GM12875 (cell line): ENCODE results near the gene ATXN10.

ENCODE experiments used
- H3K4me3 ChIP-seq: one replicate; pipeline ENCODE4 v1.5.1; 2011; ENCODE audit warnings: low read depth, low read length, control low read depth
- TF ChIP-seq, protein P1 (sequence below): IDR thresholded peaks from 2 replicates; pipeline ENCODE4 v1.5.1; 2011; ENCODE audit warnings: low read depth, mild to moderate bottlenecking, control low read depth, inconsistent platforms, low read length, moderate library complexity, borderline replicate concordance; ENCODE audit not compliant: insufficient read depth

The ATXN10 gene

DNA sequence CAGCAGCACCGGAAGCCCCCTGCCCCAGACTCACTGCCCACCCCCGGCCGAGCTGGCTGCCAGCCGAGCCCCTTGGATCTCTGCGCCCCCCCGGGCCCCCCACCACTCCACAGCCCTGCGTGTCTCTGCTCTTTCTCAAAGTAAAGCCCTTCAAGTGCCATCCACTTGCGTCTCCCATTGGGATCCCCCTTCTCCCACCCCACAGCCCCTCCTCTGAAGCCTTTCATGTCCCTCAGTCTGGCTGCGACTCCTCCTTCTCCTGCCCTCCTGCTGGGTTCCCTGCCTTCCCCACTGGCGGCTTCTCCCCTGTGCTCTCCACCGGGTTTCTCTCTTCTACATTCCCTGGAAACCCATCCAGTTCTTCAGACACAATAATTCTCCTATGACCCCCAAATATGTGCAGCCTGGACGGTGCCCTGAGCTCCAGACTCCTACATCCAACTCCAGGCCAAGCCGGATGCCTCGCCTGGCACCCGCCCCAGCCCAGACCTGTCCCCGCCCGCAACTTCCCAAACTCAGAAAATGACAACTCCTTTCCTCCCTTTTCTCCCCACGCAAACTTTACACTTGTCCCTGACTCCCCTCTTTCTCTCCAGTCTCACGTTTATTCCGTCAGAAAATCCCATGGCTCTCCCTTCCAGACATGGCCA lies 196.4 kb downstream of the ATXN10 start:
- TF ChIP-seq, protein P1, sequence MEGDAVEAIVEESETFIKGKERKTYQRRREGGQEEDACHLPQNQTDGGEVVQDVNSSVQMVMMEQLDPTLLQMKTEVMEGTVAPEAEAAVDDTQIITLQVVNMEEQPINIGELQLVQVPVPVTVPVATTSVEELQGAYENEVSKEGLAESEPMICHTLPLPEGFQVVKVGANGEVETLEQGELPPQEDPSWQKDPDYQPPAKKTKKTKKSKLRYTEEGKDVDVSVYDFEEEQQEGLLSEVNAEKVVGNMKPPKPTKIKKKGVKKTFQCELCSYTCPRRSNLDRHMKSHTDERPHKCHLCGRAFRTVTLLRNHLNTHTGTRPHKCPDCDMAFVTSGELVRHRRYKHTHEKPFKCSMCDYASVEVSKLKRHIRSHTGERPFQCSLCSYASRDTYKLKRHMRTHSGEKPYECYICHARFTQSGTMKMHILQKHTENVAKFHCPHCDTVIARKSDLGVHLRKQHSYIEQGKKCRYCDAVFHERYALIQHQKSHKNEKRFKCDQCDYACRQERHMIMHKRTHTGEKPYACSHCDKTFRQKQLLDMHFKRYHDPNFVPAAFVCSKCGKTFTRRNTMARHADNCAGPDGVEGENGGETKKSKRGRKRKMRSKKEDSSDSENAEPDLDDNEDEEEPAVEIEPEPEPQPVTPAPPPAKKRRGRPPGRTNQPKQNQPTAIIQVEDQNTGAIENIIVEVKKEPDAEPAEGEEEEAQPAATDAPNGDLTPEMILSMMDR, result no peak

DNA sequence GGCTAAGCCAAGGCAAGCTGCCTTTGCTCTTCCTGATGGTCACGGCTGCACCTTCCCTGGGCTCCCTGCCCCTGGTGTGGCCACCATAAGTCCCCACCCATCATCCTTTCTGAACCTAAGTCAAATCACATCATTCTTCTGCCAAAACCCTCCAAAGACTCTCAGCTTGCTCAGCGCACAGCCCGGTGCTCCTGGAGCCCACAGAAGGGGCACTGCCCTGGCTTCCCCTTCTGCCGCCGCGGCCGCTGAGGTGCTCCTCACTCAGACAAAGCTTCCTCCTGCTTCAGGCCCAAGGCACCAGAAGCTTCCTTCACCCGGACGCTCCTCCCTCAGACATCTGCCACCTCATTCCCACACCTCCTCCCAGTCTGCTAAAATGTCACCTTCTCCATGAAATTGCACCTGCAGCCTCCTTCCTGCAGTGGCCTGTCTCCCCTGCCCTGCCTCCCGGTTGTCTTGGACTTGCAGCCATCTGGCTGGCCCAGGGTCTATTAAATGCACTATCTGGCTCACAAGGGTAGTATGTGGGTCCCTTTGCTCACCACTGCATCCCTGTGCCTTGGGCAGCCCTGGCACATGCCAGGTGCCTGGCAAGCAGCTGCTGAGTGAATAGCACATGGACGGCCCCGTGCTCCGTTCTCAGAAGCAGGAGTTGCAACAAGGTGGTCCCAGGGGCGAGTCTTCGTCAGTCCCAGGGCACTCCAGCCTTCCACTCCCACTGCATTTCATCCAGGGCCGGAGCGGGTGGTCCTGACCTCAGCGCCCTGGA lies 197.1 kb downstream of the ATXN10 start:
- H3K4me3 ChIP-seq, result no peak overlapping the region
- TF ChIP-seq, protein P1, result no peak

More for the DNA sequence above, 196.4 kb downstream of the ATXN10 start:
- H3K4me3 ChIP-seq, result no peak overlapping the region

DNA sequence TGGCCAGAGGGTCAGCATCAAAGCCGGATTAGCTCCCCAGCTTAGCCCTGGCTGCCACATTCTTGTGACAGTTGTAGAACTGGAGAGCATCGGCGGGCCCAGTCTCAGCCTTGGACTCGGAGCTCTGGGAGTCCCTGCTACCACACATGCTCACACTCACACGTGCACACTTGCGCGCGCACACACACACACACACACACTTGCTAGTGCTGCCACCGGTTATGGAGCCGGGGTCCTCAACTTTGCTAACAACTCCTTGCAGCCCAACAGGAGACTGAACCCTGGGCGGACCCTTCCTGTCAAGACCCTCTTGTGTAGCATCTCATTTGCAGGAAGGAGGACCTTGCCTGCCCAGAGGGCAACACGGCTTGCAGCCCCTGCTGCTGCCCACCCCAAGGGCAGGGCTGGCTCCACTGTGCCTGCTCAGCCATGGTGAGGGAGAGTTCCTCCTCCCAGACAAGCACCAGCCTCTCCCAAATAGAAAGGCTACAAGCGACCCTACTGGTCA lies 197.8 kb downstream of the ATXN10 start:
- H3K4me3 ChIP-seq, result no peak overlapping the region
- TF ChIP-seq, protein P1, result no peak

DNA sequence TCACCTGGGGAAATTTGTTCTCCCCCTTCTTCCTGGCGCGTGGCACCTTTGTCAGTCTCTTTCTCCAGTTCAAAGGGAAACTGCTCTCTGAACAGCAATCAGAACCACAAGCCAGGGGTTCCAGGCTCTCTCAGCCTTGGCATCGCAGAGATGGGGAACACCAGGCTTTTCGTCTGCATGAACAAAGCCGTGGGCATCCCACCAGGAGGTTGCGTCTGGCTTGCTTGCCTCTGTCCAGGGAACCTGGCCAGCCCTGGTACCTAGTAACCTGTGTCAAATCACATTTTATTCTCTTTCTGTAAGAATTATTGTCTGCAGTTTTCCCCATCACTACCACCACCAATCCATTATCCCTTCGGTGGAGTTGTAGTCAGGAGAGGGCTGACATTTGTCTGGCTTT lies 198.4 kb downstream of the ATXN10 start:
- no peak overlapping the region for H3K4me3 ChIP-seq
- TF ChIP-seq, protein P1, result no peak

DNA sequence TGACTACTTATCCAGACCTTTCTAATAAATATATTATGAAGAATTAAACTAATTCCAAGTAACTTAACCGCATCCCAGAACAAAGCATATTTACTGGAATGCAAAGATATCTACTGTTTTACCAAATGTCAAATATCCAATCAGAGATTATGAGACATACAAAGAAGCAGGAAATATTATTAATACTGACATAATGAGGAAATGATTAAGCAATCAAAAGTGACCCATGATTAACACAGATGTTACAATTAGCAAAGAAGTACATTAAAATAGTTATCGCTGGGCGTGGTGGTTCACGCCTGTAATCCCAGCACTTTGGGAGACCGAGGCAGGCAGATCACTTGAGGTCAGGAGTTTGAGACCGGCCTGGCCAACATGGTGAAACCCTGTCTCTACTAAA lies 200.1 kb downstream of the ATXN10 start:
- TF ChIP-seq, protein P1, result no peak
- H3K4me3 ChIP-seq, result no peak overlapping the region

DNA sequence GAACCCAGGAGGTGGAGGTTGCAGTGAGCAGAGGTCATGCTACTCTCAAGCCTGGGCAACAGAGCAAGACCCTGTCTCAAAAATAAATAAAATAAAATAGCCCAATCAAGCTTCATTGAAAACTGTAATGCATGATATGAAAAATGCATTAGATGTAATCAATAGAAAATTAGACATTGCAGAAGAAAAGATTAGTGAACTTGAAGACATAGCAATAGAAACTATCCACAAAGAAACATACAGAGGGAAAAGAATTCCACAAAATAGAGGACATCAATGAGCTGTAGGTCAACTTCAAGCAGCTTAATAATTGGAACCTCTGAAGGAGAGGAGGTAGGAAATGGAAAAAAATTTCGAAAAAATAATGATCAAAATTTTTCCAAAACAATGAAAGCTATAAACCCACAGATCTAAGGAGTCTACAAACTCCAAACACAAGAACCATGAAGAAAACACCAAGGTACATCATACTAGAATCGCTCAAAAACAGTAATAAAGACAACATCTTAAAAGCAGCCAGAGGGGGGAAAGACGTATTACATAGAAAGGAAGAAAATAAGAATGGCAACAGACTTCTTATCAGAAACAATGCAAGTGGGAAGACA lies 201.1 kb downstream of the ATXN10 start:
- TF ChIP-seq, protein P1, result no peak
- H3K4me3 ChIP-seq, result no peak overlapping the region
